Activated naive CD4-positive, alpha-beta T cell treated with anti-CD3 and anti-CD28 coated beads for 36 hours (primary cell): Measurements from ENCODE around the gene ANAPC10. TPM values are rescaled to one million over a fixed set of nuclear protein-coding genes. Genes with fewer than 3 reads are reported as not detected.

Experiments used
- CTCF ChIA-PET: fragments of 350-600 bp; sonication (Branson Sonifier 250); formaldehyde crosslinking; loops from one replicate; lab custom pipeline; 2021; ENCODE audit warnings: antibody characterized with exemption; lab: Charles Lee
- DNase-seq: peaks from one replicate; pipeline ENCODE4 v3.0.0-alpha.2; 2020
- H3K27ac Mint-ChIP-seq: one replicate; pipeline ENCODE4 v1.8.0; 2021; ENCODE audit warnings: mild to moderate bottlenecking, mixed read lengths
- H3K27me3 Mint-ChIP-seq: one replicate; pipeline ENCODE4 v1.8.0; 2021; ENCODE audit warnings: low read depth, mixed read lengths
- H3K36me3 Mint-ChIP-seq: one replicate; pipeline ENCODE4 v1.8.0; 2021; ENCODE audit warnings: low read depth, mixed read lengths
- H3K4me1 Mint-ChIP-seq: one replicate; pipeline ENCODE4 v1.8.0; 2021; ENCODE audit warnings: low read depth, mixed read lengths
- H3K4me3 Mint-ChIP-seq: one replicate; pipeline ENCODE4 v1.8.0; 2021; ENCODE audit warnings: mild to moderate bottlenecking, moderate library complexity, mixed read lengths
- H3K9me3 Mint-ChIP-seq: one replicate; pipeline ENCODE4 v1.8.0; 2021; ENCODE audit warnings: mixed read lengths
- intact Hi-C: fragments of 100-400 bp; cut with micrococcal nuclease; formaldehyde crosslinking; loops from one replicate; pipeline ENCODE4 v1.15.1; 2023
- total RNA-seq, 2 experiments: library from RNA; stranded (reverse); gene quantifications; one replicate each; pipeline ENCODE4 v1.2.3, GENCODE V29; 2021

The ANAPC10 gene
- total RNA-seq, 2 experiments from 2014 or later: 23.5 to 26.5 TPM

DNA sequence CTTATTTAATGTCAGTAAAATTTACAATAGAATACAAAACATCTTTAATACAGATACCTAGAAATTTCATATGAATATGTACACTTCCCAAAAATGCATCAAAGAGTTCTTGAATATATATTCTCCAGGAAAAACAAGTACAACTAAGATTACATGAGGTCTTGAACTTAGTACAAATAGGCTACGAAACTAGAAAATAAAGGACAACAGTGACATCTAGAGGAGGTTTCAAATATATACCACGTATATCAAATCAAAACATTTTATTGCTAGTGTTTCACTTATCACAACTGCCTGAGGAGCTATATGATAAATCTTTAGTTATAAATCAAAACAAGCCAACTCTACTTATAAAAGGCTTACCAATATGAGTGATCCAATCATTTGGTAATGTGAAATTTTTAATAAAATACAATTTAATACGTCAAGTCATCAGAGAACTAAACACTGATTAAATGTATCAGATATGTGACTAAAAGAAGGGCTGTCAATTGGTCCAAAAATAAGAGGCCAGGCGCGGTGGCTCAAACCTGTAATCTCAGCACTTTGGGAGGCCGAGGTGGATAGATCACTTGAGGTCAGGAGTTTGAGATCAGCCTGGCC lies 36.6 kb downstream of the ANAPC10 start:
- intact Hi-C loops: loop anchor here (1.0 to 10.0 kb wide), 6 partner anchors 274 to 887 kb away; partner anchors contain the start of gene HHIP
- no peak overlapping the region for H3K27ac Mint-ChIP-seq
- CTCF ChIA-PET: interaction anchor here (0.6 to 2.6 kb wide), 9 partner anchors 9 to 888 kb away, joined by 3 to 17 read pairs (median 3); no protein-coding TSS in a partner anchor

DNA sequence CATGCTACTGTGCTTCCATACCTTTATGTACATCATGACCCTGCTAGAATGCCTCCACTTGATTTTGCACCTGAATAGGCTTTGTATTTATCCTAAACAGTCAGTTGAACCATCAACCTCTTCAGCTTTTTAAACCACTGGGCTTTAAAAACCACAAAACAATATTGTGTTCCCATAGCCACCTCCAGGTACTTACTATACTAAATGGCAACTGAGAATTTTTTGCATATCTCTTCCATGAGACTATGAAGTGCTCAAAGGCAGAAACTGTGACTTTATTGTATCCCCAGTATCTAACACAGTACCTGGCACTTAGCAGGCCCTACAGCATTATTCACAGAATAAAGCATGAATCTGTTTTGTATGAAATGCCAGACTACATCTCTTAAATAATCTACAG lies 39.7 kb downstream of the ANAPC10 start:
- peaks cover 28% of the 10 kb centered on the region for H3K4me1 Mint-ChIP-seq
- no peaks in the 10 kb centered on the region for H3K9me3 Mint-ChIP-seq
- no peak for DNase-seq
- peaks cover 2% of the 10 kb centered on the region for H3K36me3 Mint-ChIP-seq
- H3K4me3 Mint-ChIP-seq: no peak overlapping the region
- no peaks in the 10 kb centered on the region for H3K27me3 Mint-ChIP-seq
- CTCF ChIA-PET: no interaction called here
- intact Hi-C loops: loop anchor here (5.0 kb wide), 1 partner anchor 41 kb away; no protein-coding TSS in a partner anchor
- H3K27ac Mint-ChIP-seq: no peak overlapping the region

More for the DNA sequence above, 36.6 kb downstream of the ANAPC10 start:
- DNase-seq: no peak
- peaks cover 23% of the 10 kb centered on the region for H3K4me1 Mint-ChIP-seq
- no peak overlapping the region for H3K4me3 Mint-ChIP-seq
- no peaks in the 10 kb centered on the region for H3K27me3 Mint-ChIP-seq
- no peaks in the 10 kb centered on the region for H3K36me3 Mint-ChIP-seq
- no peaks in the 10 kb centered on the region for H3K9me3 Mint-ChIP-seq

DNA sequence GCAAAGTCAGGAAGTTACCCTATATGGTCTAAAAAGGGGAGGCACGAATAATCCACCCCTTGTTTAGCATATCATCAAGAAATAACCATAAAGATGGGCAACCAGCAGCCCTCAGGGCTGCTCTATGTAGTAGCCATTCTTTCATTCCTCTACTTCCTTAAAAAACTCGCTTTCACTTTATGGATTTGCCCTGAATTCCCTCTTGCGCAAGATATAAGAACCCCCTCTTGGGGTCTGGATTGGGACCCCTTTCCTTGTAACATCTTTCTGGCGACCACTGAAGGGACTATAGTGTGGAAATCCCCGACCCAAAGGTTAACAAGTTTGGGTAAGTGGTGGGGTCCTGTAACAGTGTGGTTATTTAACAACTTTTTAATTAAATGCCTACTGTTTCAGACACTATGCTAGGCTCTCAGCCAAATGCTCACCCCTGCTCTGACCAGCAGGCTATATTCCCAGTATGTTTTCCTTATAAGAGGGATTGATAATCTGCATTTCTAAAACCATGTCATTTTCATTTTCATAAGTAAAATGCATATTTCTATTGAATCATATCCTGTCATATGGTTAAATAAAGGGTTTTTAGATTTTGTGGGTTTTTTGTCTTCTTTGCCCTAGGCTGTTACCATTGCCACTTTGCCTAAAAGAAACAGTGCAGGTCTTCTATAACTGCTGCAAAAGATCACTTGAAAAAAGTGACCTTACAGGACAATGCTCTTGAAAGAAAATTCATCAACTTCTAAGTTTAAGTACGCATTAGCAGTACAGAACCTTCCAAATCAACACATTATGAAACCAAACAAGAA lies 41.5 kb downstream of the ANAPC10 start:
- no peak overlapping the region for H3K4me3 Mint-ChIP-seq
- CTCF ChIA-PET: no interaction called here
- peaks cover 2% of the 10 kb centered on the region for H3K36me3 Mint-ChIP-seq
- DNase-seq: no peak
- no peaks in the 10 kb centered on the region for H3K9me3 Mint-ChIP-seq
- H3K27me3 Mint-ChIP-seq: no peaks in the 10 kb centered on the region
- peaks cover 28% of the 10 kb centered on the region for H3K4me1 Mint-ChIP-seq
- H3K27ac Mint-ChIP-seq: no peak overlapping the region
- intact Hi-C loops: loop anchor here (5.0 kb wide), 1 partner anchor 39 kb away; no protein-coding TSS in a partner anchor

DNA sequence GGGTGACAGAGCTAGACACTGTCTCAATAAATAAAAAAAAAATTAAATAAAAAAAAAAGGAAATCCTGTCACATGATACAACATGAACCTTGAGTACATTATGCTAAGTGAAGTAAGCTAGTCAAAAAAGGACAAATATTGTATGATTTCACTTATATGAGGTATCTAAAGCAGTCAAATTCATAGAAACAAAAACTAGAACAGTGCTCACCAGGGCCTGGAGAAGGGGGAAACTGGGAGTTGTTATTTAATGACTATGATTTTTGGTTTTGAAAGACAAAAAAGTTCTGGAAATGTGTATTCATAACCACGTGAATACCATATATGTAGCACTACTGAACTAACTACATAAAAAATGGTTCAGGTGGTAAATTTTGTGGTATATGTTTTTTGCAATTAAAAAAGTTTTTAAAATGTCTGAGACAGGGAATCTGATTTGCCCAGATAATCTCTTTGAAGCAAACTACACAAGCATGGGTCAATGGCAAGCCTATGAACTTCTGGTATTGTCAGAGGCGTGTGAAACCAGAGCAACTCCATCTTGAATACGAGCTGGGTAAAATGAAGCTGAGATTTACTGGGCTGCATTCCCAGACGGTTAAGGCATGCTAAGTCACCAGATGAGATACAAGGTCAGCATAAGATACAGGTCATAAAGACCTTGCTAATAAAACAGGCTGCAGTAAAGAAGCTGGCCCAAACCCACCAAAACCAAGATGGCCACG lies 42.3 kb downstream of the ANAPC10 start:
- Mint-ChIP-seq H3K36me3 (peaks cover 6% of the 10 kb centered on the region), H3K4me3 (no peak overlapping the region), H3K4me1 (peaks cover 26% of the 10 kb centered on the region), H3K9me3 (no peaks in the 10 kb centered on the region), H3K27ac (no peak overlapping the region), H3K27me3 (no peaks in the 10 kb centered on the region)
- DNase-seq: no peak
- CTCF ChIA-PET: interaction anchor here (0.7 kb wide), 1 partner anchor 63 kb away, joined by 3 read pairs; no protein-coding TSS in a partner anchor
- intact Hi-C loops: loop anchor here (5.0 kb wide), 1 partner anchor 38 kb away; no protein-coding TSS in a partner anchor

DNA sequence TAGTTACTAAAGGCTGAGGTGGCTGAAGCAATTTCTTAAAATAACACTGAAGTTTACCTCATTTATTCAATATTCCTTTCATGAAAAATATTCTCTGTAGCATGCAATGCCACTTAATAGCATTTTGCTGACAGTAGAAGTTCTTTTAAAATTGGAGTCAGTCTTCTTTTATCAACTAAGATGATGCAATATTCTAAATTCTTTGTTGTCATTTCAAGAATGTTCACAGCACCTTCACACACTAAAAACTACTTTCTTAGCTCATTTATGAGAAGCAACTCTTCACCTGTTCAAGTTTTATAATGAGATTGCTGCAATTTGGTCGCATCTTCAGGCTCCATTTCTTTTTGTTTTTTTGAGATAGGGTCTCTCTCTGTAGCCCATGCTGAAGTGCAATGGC lies 48.8 kb downstream of the ANAPC10 start:
- no peaks in the 10 kb centered on the region for H3K9me3 Mint-ChIP-seq
- intact Hi-C loops: no loop called here
- H3K27me3 Mint-ChIP-seq: no peaks in the 10 kb centered on the region
- no peak overlapping the region for H3K27ac Mint-ChIP-seq
- no peak for DNase-seq
- H3K4me3 Mint-ChIP-seq: no peak overlapping the region
- CTCF ChIA-PET: no interaction called here
- peaks cover 15% of the 10 kb centered on the region for H3K4me1 Mint-ChIP-seq
- H3K36me3 Mint-ChIP-seq: peaks cover 6% of the 10 kb centered on the region

DNA sequence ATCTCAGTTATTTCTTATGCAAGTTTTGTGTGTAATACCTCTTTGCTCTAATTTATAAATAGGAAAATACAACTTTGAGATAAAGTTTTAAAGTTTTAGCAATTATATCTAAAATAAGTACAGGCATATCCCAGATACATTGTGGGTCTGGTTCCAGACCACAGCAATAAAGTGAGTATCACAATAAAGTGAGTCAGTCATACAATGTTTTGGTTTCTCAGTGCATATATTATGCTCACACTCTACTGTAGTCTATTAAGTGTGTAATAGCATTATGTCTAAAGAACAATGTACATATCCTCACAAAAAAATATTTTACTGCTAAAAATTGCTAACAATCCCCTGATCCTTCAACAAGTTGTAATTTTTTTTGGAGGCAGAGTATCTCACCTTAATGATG lies 49.2 kb downstream of the ANAPC10 start:
- Mint-ChIP-seq H3K9me3 (no peaks in the 10 kb centered on the region), H3K27me3 (no peaks in the 10 kb centered on the region), H3K36me3 (peaks cover 8% of the 10 kb centered on the region), H3K27ac (no peak overlapping the region), H3K4me1 (peaks cover 18% of the 10 kb centered on the region), H3K4me3 (no peak overlapping the region)
- intact Hi-C loops: no loop called here
- CTCF ChIA-PET: no interaction called here
- DNase-seq: no peak

DNA sequence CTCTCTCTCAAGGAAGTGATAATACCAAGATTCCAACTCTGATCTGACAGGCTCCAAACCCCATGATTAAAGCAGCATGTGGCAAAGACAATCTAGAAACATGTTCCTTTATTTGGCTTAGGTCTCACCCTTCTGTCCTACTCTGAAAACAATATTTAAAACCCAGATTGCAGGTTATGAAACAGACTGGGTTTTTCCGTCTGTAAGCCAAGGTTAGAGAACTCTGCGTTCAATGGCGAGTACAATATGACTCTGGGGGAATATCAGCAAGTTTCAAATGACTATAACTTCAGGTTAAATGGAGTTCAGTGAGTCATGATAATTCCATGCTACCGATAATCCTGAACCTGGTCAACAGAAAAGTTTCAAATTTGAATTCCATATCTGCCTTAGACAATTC lies 50.8 kb downstream of the ANAPC10 start:
- CTCF ChIA-PET: no interaction called here
- Mint-ChIP-seq H3K27me3 (no peaks in the 10 kb centered on the region), H3K9me3 (no peaks in the 10 kb centered on the region), H3K4me3 (no peak overlapping the region), H3K36me3 (peaks cover 8% of the 10 kb centered on the region), H3K27ac (no peak overlapping the region), H3K4me1 (peaks cover 18% of the 10 kb centered on the region)
- DNase-seq: no peak
- intact Hi-C loops: no loop called here

DNA sequence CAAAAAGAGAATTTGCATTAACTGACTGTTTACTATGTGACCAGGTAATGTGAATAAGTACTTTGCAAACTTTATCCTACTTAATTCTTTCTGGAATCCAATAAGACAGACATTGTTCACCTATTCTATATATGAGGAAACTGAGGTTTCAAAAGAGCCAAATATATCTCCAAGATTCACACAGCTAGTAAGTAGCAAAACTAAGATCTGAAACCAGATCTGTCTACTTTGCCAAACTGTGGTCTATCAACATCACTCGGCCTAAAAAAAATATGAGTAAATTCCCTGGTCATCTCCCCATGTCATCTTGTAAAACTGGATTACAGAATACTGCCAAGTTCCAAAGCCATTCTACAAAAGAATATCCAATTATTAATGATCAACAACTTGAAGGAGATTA lies 52.8 kb downstream of the ANAPC10 start:
- H3K27ac Mint-ChIP-seq: no peak overlapping the region

DNA sequence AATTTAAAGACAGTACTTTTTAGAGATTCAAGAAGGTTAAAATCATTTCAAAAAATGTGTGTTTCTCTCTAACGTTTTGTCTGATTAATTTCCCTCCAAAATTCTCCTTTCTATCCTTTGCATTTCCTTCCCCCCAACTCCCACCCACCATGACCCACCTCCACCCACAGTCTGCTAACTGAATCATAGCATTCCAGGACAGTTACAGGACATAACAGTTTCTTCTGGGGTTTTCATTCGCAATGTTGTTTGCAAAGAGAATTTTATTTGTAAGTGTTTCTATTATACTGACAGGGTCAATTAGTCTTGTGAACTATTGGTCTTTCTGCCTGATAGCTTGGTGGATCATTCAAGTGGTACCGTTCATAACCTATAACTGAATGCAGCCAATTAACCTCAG lies 53.7 kb downstream of the ANAPC10 start:
- no peaks in the 10 kb centered on the region for H3K9me3 Mint-ChIP-seq

More for the DNA sequence above, 52.8 kb downstream of the ANAPC10 start:
- no peak overlapping the region for H3K4me3 Mint-ChIP-seq
- intact Hi-C loops: no loop called here
- H3K4me1 Mint-ChIP-seq: peaks cover 21% of the 10 kb centered on the region
- CTCF ChIA-PET: interaction anchor here (0.5 kb wide), 1 partner anchor 773 kb away, joined by 3 read pairs; no protein-coding TSS in a partner anchor
- H3K36me3 Mint-ChIP-seq: peaks cover 3% of the 10 kb centered on the region
- no peak for DNase-seq
- H3K27me3 Mint-ChIP-seq: no peaks in the 10 kb centered on the region
- no peaks in the 10 kb centered on the region for H3K9me3 Mint-ChIP-seq

DNA sequence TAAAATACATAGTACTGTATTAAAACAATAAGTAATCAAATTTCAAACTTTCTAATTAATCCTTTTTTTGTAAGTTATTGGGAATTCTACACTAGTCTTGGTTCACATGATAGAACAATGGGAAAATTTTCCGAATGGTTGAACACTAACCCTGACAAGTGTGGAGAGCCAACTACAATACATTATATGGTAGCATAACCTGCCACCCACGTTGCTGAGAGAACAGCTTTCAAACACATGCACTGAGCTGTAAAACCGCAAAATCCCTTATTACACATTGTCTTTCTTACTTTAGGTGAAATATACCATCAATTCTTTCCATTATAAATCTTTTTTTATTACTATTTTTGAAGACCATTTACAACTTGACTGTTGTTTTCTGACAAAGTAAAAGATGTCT lies 54.7 kb downstream of the ANAPC10 start:
- intact Hi-C loops: no loop called here
- H3K36me3 Mint-ChIP-seq: peaks cover 9% of the 10 kb centered on the region
- no peak overlapping the region for H3K4me3 Mint-ChIP-seq
- CTCF ChIA-PET: interaction anchor here (0.5 kb wide), 1 partner anchor 861 kb away, joined by 6 read pairs; no protein-coding TSS in a partner anchor
- DNase-seq: no peak
- peaks cover 15% of the 10 kb centered on the region for H3K4me1 Mint-ChIP-seq
- no peak overlapping the region for H3K27ac Mint-ChIP-seq
- H3K27me3 Mint-ChIP-seq: no peaks in the 10 kb centered on the region
- no peaks in the 10 kb centered on the region for H3K9me3 Mint-ChIP-seq

More for the DNA sequence above, 53.7 kb downstream of the ANAPC10 start:
- Mint-ChIP-seq H3K36me3 (peaks cover 9% of the 10 kb centered on the region), H3K4me1 (peaks cover 19% of the 10 kb centered on the region), H3K27me3 (no peaks in the 10 kb centered on the region), H3K27ac (no peak overlapping the region), H3K4me3 (no peak overlapping the region)
- no peak for DNase-seq
- intact Hi-C loops: no loop called here
- CTCF ChIA-PET: no interaction called here

DNA sequence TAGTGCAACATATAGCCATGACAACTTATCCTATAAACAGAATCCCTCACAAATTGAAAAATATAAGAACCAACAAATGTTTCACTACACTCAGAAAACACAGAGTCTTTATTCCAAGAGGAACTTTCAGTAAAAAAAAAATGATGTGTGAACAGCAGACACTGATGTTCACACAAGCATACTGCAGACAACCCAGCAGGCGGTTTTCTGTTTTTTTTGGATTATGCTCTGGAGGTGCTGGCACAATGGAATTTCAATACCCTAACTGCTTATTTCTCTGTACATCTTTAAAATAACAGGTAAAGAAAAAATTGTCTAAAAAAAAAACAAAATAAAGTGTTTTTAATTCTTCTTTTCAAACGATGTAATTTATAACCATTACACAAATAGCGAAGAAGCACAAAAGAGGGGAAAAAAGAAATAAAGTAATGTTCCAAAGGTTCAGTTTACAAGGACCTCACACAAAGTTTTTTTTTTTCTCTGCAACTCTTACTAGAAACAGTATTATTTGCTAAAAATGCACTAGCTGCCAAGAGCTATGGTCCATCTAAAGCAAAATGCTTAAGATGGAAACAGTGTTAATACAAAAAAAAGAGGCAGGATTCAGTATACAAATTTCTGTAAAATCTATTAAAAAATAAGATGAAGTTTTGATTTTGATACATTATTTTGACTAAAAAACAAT lies 55.3 kb downstream of the ANAPC10 start:
- CTCF ChIA-PET: interaction anchor here (0.5 kb wide), 1 partner anchor 860 kb away, joined by 6 read pairs; no protein-coding TSS in a partner anchor
- DNase-seq: no peak
- Mint-ChIP-seq H3K36me3 (peaks cover 9% of the 10 kb centered on the region), H3K27ac (no peak overlapping the region), H3K4me1 (peaks cover 15% of the 10 kb centered on the region), H3K4me3 (no peak overlapping the region), H3K9me3 (no peaks in the 10 kb centered on the region), H3K27me3 (no peaks in the 10 kb centered on the region)
- intact Hi-C loops: no loop called here
